ENCODE measurements around the gene ZBTB40. TPM values are rescaled to one million over a fixed set of nuclear protein-coding genes. Genes with fewer than 3 reads are reported as not detected.

The ZBTB40 gene
- total and polyA plus RNA-seq, 10 donors: 4.4 to 40.2 (median 30.2) TPM

GRCh38 chr1:22547818-22548462, 96.3 kb downstream of the ZBTB40 start:
- 23 to 34% (median 26%) methylated on average over 12 of the region's 12 CpGs for WGBS, 5 donors
- DNase-seq: no peak
- intact Hi-C loops (cut with DNase I; ENCODE audit: low total_unique reads): no loop called here
- no peak for TF ChIP-seq POLR2AphosphoS5 (IDR thresholded peaks at IDR 0.05)
- H3K27ac ChIP-seq: no peak overlapping the region
- no peaks in the 10 kb centered on the region for H3K36me3 ChIP-seq
- no peak overlapping the region for H3K4me3 ChIP-seq
- peaks cover 0 to 75% (median 11%) of the 10 kb centered on the region in 7 donors for H3K27me3 ChIP-seq (replicated peaks in 1 of 7)
- H3K9me3 ChIP-seq: no peaks in the 10 kb centered on the region
- H3K4me1 ChIP-seq: peaks cover 0 to 5% (median under 1%) of the 10 kb centered on the region in 6 donors

DNA sequence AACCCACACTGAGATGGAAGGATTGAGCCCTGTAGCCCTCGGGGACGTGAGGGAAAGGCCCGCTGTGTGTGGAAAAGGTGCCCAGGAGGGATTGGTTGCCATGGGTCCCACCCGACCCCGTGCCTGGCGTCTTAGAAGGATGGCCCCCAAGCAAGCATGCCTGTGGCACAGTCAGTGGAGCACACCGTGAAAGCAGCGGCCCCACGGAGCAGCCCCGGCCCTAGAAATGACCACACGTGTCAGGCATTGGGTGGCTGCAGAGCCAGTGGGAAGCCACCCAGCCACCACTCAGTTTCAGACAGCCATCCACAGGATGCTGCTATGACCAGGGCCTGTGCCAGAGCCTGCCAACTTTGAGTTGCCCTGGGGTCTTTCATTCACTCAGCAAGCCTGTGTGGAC, 98.4 kb downstream of the ZBTB40 start:
- peaks cover 0 to 90% (median 11%) of the 10 kb centered on the region in 7 donors for H3K27me3 ChIP-seq (replicated peaks in 1 of 7)
- TF ChIP-seq POLR2AphosphoS5 (IDR thresholded peaks at IDR 0.05) (no peak), POLR2A (IDR thresholded peaks at IDR 0.05) (no peak)
- TF ChIP-seq, protein P1, sequence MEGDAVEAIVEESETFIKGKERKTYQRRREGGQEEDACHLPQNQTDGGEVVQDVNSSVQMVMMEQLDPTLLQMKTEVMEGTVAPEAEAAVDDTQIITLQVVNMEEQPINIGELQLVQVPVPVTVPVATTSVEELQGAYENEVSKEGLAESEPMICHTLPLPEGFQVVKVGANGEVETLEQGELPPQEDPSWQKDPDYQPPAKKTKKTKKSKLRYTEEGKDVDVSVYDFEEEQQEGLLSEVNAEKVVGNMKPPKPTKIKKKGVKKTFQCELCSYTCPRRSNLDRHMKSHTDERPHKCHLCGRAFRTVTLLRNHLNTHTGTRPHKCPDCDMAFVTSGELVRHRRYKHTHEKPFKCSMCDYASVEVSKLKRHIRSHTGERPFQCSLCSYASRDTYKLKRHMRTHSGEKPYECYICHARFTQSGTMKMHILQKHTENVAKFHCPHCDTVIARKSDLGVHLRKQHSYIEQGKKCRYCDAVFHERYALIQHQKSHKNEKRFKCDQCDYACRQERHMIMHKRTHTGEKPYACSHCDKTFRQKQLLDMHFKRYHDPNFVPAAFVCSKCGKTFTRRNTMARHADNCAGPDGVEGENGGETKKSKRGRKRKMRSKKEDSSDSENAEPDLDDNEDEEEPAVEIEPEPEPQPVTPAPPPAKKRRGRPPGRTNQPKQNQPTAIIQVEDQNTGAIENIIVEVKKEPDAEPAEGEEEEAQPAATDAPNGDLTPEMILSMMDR (IDR thresholded peaks at IDR 0.05 in 8 of 11, conservative IDR thresholded peaks at IDR 0.05 in 3 of 11): no peak
- WGBS, 5 donors: 82 to 91% (median 89%) methylated on average over 11 of the region's 11 CpGs

GRCh38 chr1:22551591-22551990, 99.9 kb downstream of the ZBTB40 start:
- intact Hi-C loops (cut with DNase I; ENCODE audit: low total_unique reads): no loop called here
- no peaks in the 10 kb centered on the region for H3K36me3 ChIP-seq
- H3K4me1 ChIP-seq: peaks cover 0 to 35% (median 9%) of the 10 kb centered on the region in 6 donors
- no peaks in the 10 kb centered on the region for H3K9me3 ChIP-seq
- WGBS, 5 donors: 74 to 76% (median 75%) methylated on average over 17 of the region's 17 CpGs
- no peak overlapping the region for H3K27ac ChIP-seq
- no peak for DNase-seq
- TF ChIP-seq, protein P1 (IDR thresholded peaks at IDR 0.05 in 8 of 11, conservative IDR thresholded peaks at IDR 0.05 in 3 of 11): no peak
- TF ChIP-seq POLR2A (IDR thresholded peaks at IDR 0.05): no peak
- no peak for TF ChIP-seq POLR2AphosphoS5 (IDR thresholded peaks at IDR 0.05)
- peaks cover 0 to 95% (median 22%) of the 10 kb centered on the region in 7 donors for H3K27me3 ChIP-seq (replicated peaks in 1 of 7)
- H3K4me3 ChIP-seq: no peak overlapping the region

More for the DNA sequence above, 98.4 kb downstream of the ZBTB40 start:
- intact Hi-C loops (cut with DNase I; ENCODE audit: low total_unique reads): no loop called here
- Histone ChIP-seq H3K27ac (no peak overlapping the region), H3K36me3 (no peaks in the 10 kb centered on the region), H3K4me3 (no peak overlapping the region), H3K4me1 (peaks cover 0 to 21% (median 5%) of the 10 kb centered on the region in 6 donors), H3K9me3 (no peaks in the 10 kb centered on the region)
- no peak for DNase-seq

DNA sequence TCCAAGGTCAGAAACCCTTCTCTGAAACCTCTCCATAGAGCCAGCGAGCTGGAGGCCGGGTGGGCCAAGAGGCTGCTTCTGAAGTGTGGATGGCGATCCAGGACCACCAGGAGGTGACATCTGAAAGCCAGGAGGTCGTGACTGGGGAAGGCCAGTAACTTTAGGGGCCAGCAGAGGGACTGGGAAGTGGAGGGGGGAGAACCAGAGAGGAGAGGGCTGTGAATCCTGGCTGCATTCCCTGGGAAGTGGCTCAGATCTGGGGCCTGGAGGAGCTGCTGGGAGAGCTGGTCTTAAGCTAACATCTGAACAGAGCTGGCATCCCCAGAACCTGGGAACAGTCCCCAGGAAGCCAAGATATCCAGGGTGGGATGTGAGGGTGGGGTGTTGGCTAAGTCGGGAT, 100.4 kb downstream of the ZBTB40 start:
- Histone ChIP-seq H3K27me3 (replicated peaks in 1 of 7) (peaks cover 0 to 95% (median 23%) of the 10 kb centered on the region in 7 donors), H3K36me3 (no peaks in the 10 kb centered on the region), H3K4me3 (no peak overlapping the region), H3K9me3 (no peaks in the 10 kb centered on the region), H3K4me1 (peaks cover 0 to 39% (median 11%) of the 10 kb centered on the region in 6 donors), H3K27ac (no peak overlapping the region)
- DNase-seq: no peak
- intact Hi-C loops (cut with DNase I; ENCODE audit: low total_unique reads): no loop called here
- 38 to 71% (median 53%) methylated on average over 5 of the region's 5 CpGs for WGBS, 5 donors
- TF ChIP-seq, protein P1 (IDR thresholded peaks at IDR 0.05 in 8 of 11, conservative IDR thresholded peaks at IDR 0.05 in 3 of 11): no peak
- TF ChIP-seq POLR2AphosphoS5 (IDR thresholded peaks at IDR 0.05) (no peak), POLR2A (IDR thresholded peaks at IDR 0.05) (no peak)

Data from spleen (tissue), 11 donors.